ENCODE data around the gene ITGB8.

- no peak for TF ChIP-seq CTCF (conservative IDR thresholded peaks at IDR 0.05)
- no peak for TF ChIP-seq ZFX (IDR thresholded peaks at IDR 0.05)
These were observed 63.6 kb downstream of the ITGB8 start for GRCh38 chr7:20394284-20394683.

Data from C4-2B (cell line).